Ishikawa (cell line): ENCODE data around the gene EDNRA.

Source experiments
- CEBPB ChIP-seq: IDR thresholded peaks from 2 replicates; pipeline ENCODE4 v1.6.1; 2012
- CREB1 ChIP-seq: IDR thresholded peaks from 2 replicates; pipeline ENCODE4 v1.6.1; 2012; ENCODE audit warnings: low read depth
- EGR1 ChIP-seq: IDR thresholded peaks from 2 replicates; pipeline ENCODE4 v1.6.1; 2012
- EP300 ChIP-seq: IDR thresholded peaks from 2 replicates; pipeline ENCODE4 v1.6.1; 2012; ENCODE audit warnings: borderline replicate concordance
- FOXM1 ChIP-seq: IDR thresholded peaks from 2 replicates; pipeline ENCODE4 v1.6.1; 2012; ENCODE audit warnings: low read depth, borderline replicate concordance
- NFIC ChIP-seq: IDR thresholded peaks from 2 replicates; pipeline ENCODE4 v1.6.1; 2012
- RAD21 ChIP-seq: IDR thresholded peaks from 2 replicates; pipeline ENCODE4 v1.6.1; 2012; ENCODE audit warnings: low read depth
- TAF1 ChIP-seq: IDR thresholded peaks from 2 replicates; pipeline ENCODE4 v1.6.1; 2012; ENCODE audit warnings: low read depth, mild to moderate bottlenecking
- TCF12 ChIP-seq: IDR thresholded peaks from 2 replicates; pipeline ENCODE4 v1.6.1; 2012; ENCODE audit warnings: low read depth
- TEAD4 ChIP-seq: IDR thresholded peaks from 2 replicates; pipeline ENCODE4 v1.6.1; 2012
- YY1 ChIP-seq: IDR thresholded peaks from 2 replicates; pipeline ENCODE4 v1.6.1; 2012; ENCODE audit warnings: low read depth
- ZBTB7A ChIP-seq: IDR thresholded peaks from 2 replicates; pipeline ENCODE4 v1.6.1; 2012; ENCODE audit warnings: low read depth
- TF ChIP-seq, protein P1 (sequence below): IDR thresholded peaks from 2 replicates; pipeline ENCODE4 v1.6.1; 2012
- TF ChIP-seq, protein P2 (sequence below): IDR thresholded peaks from 2 replicates; pipeline ENCODE4 v1.6.1; 2012; ENCODE audit warnings: low read depth, mild to moderate bottlenecking
- TF ChIP-seq, protein P3 (sequence below): IDR thresholded peaks from 2 replicates; pipeline ENCODE4 v1.6.1; 2012

Gene EDNRA

DNA sequence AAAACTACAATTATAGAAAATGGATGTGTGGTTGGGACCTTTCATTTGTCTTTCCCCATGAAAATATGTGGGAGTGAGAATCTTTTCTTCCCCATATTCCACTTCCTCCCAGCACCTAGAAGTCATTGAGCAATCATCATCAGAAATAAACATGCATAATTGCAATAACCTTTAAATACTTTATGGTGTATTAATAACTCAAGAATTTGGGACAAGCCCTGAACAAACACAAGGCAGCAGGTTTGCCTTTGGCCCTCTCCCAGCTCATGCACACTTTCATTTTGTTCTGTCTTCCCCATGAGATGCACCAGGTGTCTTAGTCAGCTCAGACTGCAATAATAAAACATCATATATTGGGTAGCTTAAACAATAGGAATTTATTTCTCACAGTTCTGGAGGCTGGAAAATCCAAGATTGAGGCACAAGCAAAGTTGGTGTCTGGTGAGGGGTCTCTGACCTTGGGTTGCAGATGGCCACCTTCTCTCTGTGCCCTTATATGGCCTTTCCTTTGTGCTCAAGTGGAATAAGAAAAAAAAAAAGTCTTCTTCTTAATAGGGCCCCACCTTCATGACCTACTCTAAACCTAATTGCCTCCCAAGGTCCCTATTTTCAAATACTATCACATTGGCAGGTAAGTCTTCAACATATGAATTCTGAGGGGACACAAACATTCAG lies 101.6 kb downstream of the EDNRA start:
- TF ChIP-seq TEAD4 (no peak), TAF1 (no peak), RAD21 (no peak), TCF12 (no peak), FOXM1 (no peak), CEBPB (no peak; the same call in 1 of the 2 replicates), YY1 (no peak), ZBTB7A (no peak), EP300 (no peak), EGR1 (no peak), NFIC (no peak), CREB1 (no peak)
- TF ChIP-seq, protein P1, sequence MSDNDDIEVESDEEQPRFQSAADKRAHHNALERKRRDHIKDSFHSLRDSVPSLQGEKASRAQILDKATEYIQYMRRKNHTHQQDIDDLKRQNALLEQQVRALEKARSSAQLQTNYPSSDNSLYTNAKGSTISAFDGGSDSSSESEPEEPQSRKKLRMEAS: no peak
- TF ChIP-seq, protein P2, sequence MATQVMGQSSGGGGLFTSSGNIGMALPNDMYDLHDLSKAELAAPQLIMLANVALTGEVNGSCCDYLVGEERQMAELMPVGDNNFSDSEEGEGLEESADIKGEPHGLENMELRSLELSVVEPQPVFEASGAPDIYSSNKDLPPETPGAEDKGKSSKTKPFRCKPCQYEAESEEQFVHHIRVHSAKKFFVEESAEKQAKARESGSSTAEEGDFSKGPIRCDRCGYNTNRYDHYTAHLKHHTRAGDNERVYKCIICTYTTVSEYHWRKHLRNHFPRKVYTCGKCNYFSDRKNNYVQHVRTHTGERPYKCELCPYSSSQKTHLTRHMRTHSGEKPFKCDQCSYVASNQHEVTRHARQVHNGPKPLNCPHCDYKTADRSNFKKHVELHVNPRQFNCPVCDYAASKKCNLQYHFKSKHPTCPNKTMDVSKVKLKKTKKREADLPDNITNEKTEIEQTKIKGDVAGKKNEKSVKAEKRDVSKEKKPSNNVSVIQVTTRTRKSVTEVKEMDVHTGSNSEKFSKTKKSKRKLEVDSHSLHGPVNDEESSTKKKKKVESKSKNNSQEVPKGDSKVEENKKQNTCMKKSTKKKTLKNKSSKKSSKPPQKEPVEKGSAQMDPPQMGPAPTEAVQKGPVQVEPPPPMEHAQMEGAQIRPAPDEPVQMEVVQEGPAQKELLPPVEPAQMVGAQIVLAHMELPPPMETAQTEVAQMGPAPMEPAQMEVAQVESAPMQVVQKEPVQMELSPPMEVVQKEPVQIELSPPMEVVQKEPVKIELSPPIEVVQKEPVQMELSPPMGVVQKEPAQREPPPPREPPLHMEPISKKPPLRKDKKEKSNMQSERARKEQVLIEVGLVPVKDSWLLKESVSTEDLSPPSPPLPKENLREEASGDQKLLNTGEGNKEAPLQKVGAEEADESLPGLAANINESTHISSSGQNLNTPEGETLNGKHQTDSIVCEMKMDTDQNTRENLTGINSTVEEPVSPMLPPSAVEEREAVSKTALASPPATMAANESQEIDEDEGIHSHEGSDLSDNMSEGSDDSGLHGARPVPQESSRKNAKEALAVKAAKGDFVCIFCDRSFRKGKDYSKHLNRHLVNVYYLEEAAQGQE: no peak
- TF ChIP-seq, protein P3, sequence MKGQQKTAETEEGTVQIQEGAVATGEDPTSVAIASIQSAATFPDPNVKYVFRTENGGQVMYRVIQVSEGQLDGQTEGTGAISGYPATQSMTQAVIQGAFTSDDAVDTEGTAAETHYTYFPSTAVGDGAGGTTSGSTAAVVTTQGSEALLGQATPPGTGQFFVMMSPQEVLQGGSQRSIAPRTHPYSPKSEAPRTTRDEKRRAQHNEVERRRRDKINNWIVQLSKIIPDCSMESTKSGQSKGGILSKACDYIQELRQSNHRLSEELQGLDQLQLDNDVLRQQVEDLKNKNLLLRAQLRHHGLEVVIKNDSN: no peak

DNA sequence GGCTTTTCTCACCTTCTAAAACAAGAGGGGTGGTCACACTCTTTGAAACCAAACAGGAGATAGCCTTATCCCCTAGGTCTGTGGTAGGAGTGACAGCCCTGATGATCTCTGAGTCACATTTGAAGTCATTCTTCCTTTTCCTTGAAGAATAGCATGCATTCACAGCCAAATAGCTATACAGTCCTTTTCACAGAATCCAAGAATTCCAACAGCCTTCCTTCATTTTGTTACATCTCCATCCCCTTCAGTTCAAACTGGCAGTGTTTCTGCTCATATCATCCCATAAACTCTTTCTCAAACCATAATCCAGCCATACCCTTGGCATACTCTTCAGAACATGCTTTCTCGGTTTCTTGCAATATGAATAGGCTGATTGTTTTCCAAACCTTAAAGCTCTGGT lies 103.0 kb downstream of the EDNRA start:
- TF ChIP-seq TCF12 (no peak), CREB1 (no peak), EP300 (no peak), FOXM1 (no peak), CEBPB (no peak), TEAD4 (no peak), EGR1 (no peak), RAD21 (no peak), TAF1 (no peak), ZBTB7A (no peak), YY1 (no peak), NFIC (no peak)
- TF ChIP-seq, protein P3: no peak
- TF ChIP-seq, protein P2: no peak
- TF ChIP-seq, protein P1: no peak

DNA sequence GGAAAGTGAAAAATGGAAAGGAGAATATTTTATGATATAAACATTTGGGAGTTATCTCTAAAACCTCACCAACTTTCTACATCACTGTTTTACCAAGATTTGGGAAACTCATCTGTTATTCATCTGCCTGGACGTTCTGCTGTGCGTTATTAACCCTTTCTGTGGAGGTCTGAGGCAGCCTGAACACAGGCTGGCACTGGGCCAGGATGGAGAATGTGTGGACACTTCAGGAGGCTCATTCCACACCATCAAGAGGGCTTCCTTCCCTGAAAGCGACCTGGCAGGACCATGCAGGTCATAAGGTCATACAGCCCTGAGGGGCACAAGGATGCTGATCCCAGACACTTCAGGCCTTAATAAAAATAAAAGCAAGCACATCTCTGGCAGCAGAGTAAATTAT lies 105.1 kb downstream of the EDNRA start:
- no peak for TF ChIP-seq ZBTB7A
- no peak for TF ChIP-seq YY1
- TF ChIP-seq NFIC: no peak; the same call in 1 of the 2 replicates
- no peak for TF ChIP-seq EGR1
- TF ChIP-seq RAD21: no peak
- TF ChIP-seq FOXM1: no peak
- TF ChIP-seq, protein P3: no peak
- no peak for TF ChIP-seq EP300
- TF ChIP-seq, protein P1: no peak

GRCh38 chr4:147586637-147587036 lies 105.7 kb downstream of the EDNRA start:
- TF ChIP-seq EP300: no peak
- TF ChIP-seq, protein P3: no peak
- TF ChIP-seq, protein P2: no peak
- no peak for TF ChIP-seq TCF12
- TF ChIP-seq EGR1: no peak
- no peak for TF ChIP-seq TAF1
- TF ChIP-seq NFIC: no peak
- no peak for TF ChIP-seq CEBPB
- no peak for TF ChIP-seq ZBTB7A
- TF ChIP-seq YY1: no peak
- TF ChIP-seq RAD21: no peak
- no peak for TF ChIP-seq TEAD4
- TF ChIP-seq, protein P1: no peak
- no peak for TF ChIP-seq CREB1
- no peak for TF ChIP-seq FOXM1
